Karpas-422 (cell line): ENCODE data around the gene ATXN7. TPM values are rescaled to one million over a fixed set of nuclear protein-coding genes. Genes with fewer than 3 reads are reported as not detected.

Source experiments
- DNase-seq: peaks from one replicate; pipeline ENCODE4 v3.0.0-alpha.2; 2015
- H2AFZ ChIP-seq: fragments of 200-600 bp; sonication (generic); 2 replicates; pipeline ENCODE4 v1.6.1; 2014; ENCODE audit warnings: antibody characterized with exemption, low read length, mixed read lengths
- H3K27ac ChIP-seq: fragments of 200-600 bp; sonication (generic); 2 replicates; pipeline ENCODE4 v1.5.1; 2014; ENCODE audit warnings: mild to moderate bottlenecking, low read length, moderate library complexity
- H3K27me3 ChIP-seq: fragments of 200-600 bp; sonication (generic); 2 replicates; pipeline ENCODE4 v1.6.1; 2014; ENCODE audit warnings: low read length, mixed read lengths
- H3K36me3 ChIP-seq: fragments of 200-600 bp; sonication (generic); 2 replicates; pipeline ENCODE4 v1.6.1; 2014; ENCODE audit warnings: low read length, mixed read lengths; ENCODE audit not compliant: insufficient read depth
- H3K4me1 ChIP-seq: fragments of 200-600 bp; sonication (generic); 2 replicates; pipeline ENCODE4 v1.6.1; 2014; ENCODE audit warnings: mild to moderate bottlenecking, low read length, mixed read lengths
- H3K4me2 ChIP-seq: fragments of 200-600 bp; sonication (generic); 2 replicates; pipeline ENCODE4 v1.6.1; 2014; ENCODE audit warnings: low read length, low read depth, mild to moderate bottlenecking; ENCODE audit not compliant: poor library complexity, severe bottlenecking
- H3K4me3 ChIP-seq: fragments of 200-600 bp; sonication (generic); 2 replicates; pipeline ENCODE4 v1.5.1; 2014; ENCODE audit warnings: mild to moderate bottlenecking, antibody characterized with exemption, low read length, mixed read lengths
- H3K79me2 ChIP-seq: fragments of 200-600 bp; sonication (generic); 2 replicates; pipeline ENCODE4 v1.6.1; 2014; ENCODE audit warnings: mild to moderate bottlenecking, low read length, mixed read lengths
- H3K9ac ChIP-seq: fragments of 200-600 bp; sonication (generic); 2 replicates; pipeline ENCODE4 v1.6.0; 2014; ENCODE audit warnings: low read length
- H3K9me2 ChIP-seq: fragments of 200-600 bp; sonication (generic), shearing (Covaris generic); replicated peaks from 2 replicates; pipeline ENCODE4 v1.6.0; 2014; ENCODE audit warnings: mild to moderate bottlenecking, low read length, moderate library complexity; ENCODE audit not compliant: insufficient read depth
- H3K9me3 ChIP-seq: fragments of 300-700, 200-600 bp; sonication (generic); 2 replicates; pipeline ENCODE4 v1.6.1; 2014; ENCODE audit warnings: low read length, mixed read lengths
- H4K20me1 ChIP-seq: fragments of 200-600 bp; sonication (generic); 2 replicates; pipeline ENCODE4 v1.6.1; 2014; ENCODE audit warnings: mild to moderate bottlenecking, antibody characterized with exemption, low read length, low read depth; ENCODE audit not compliant: insufficient read depth
- total RNA-seq: library from RNA; depleted of rRNA; stranded (reverse); fragments of >200 nt; shearing (Covaris generic); gene quantifications from 2 replicates; pipeline ENCODE4 v1.2.3, GENCODE V29; 2014; ENCODE audit warnings: low replicate concordance; rRNA removed

Gene ATXN7
- total RNA-seq = 30.4 and 33.6 TPM in 2 replicates

- Histone ChIP-seq H3K4me2 (peak within 1 kb of the TSS; percentile 90), H3K27me3 (no peaks in the 10 kb centered on the region), H3K9ac (peak within 1 kb of the TSS; percentile 91), H3K9me2 (no peaks in the 10 kb centered on the region), H2AFZ (peak within 1 kb of the TSS; percentile 52; the same call in 1 of the 2 replicates), H3K79me2 (peaks cover 95% of the 10 kb centered on the region), H3K27ac (peak within 1 kb of the TSS; percentile 80), H3K9me3 (no peaks in the 10 kb centered on the region), H3K4me1 (peaks cover 61% of the 10 kb centered on the region), H3K4me3 (peak within 1 kb of the TSS; percentile 95), H3K36me3 (peaks cover 10% of the 10 kb centered on the region; the same call in 1 of the 2 replicates), H4K20me1 (no peaks in the 10 kb centered on the region)
- peak; percentile 84 for DNase-seq
These were observed at the start of gene ATXN7, which contains the start of gene THOC7 for GRCh38 chr3:63863150-63864007. Gene ATXN7 (plus strand): TSS chr3:63863867. CDS start chr3:63912599, 48,732 bp downstream. Gene THOC7 (minus strand): TSS chr3:63863805. CDS start chr3:63863790, 15 bp downstream.

- Histone ChIP-seq H3K9ac (no peak overlapping the region), H3K9me3 (no peaks in the 10 kb centered on the region), H3K36me3 (no peaks in the 10 kb centered on the region), H2AFZ (no peak overlapping the region), H3K9me2 (no peaks in the 10 kb centered on the region), H4K20me1 (no peaks in the 10 kb centered on the region), H3K4me1 (no peaks in the 10 kb centered on the region), H3K4me3 (no peak overlapping the region), H3K27ac (no peak overlapping the region), H3K79me2 (no peaks in the 10 kb centered on the region), H3K27me3 (no peaks in the 10 kb centered on the region), H3K4me2 (no peak overlapping the region)
- DNase-seq = no peak
These were observed 49.4 kb upstream of the ATXN7 start for GRCh38 chr3:63814237-63814636.

GRCh38 chr3:63817225-63817624 is 46.4 kb upstream of the ATXN7 start:
- Histone ChIP-seq H3K27ac (no peak overlapping the region), H3K79me2 (no peaks in the 10 kb centered on the region), H3K4me1 (no peaks in the 10 kb centered on the region), H3K4me2 (no peak overlapping the region), H3K9ac (no peak overlapping the region), H3K9me3 (no peaks in the 10 kb centered on the region), H3K9me2 (no peaks in the 10 kb centered on the region), H4K20me1 (no peaks in the 10 kb centered on the region), H2AFZ (no peak overlapping the region), H3K36me3 (no peaks in the 10 kb centered on the region), H3K27me3 (no peaks in the 10 kb centered on the region), H3K4me3 (no peak overlapping the region)
- no peak for DNase-seq

GRCh38 chr3:63818282-63819150 is 45.2 kb upstream of the ATXN7 start:
- Histone ChIP-seq H3K4me1 (no peaks in the 10 kb centered on the region), H3K4me3 (no peak overlapping the region), H3K4me2 (no peak overlapping the region), H3K9me3 (no peaks in the 10 kb centered on the region), H4K20me1 (no peaks in the 10 kb centered on the region), H3K27ac (no peak overlapping the region), H2AFZ (no peak overlapping the region), H3K9me2 (no peaks in the 10 kb centered on the region), H3K9ac (no peak overlapping the region), H3K79me2 (no peaks in the 10 kb centered on the region), H3K36me3 (no peaks in the 10 kb centered on the region), H3K27me3 (no peaks in the 10 kb centered on the region)
- DNase-seq = peak; percentile 81

- H3K4me2 ChIP-seq = no peak within 1 kb of the TSS
- H3K4me1 ChIP-seq = no peaks in the 10 kb centered on the region
- no peaks in the 10 kb centered on the region for H4K20me1 ChIP-seq
- no peak within 1 kb of the TSS for H3K4me3 ChIP-seq
- no peaks in the 10 kb centered on the region for H3K9me2 ChIP-seq
- no peaks in the 10 kb centered on the region for H3K9me3 ChIP-seq
- DNase-seq = no peak
- no peaks in the 10 kb centered on the region for H3K27me3 ChIP-seq
- H3K79me2 ChIP-seq = no peaks in the 10 kb centered on the region
- no peak within 1 kb of the TSS for H3K9ac ChIP-seq
- no peak within 1 kb of the TSS for H2AFZ ChIP-seq
- H3K27ac ChIP-seq = no peak within 1 kb of the TSS
- H3K36me3 ChIP-seq = no peaks in the 10 kb centered on the region
These were observed 44.6 kb upstream of the ATXN7 start, which contains the start of gene C3orf49 for GRCh38 chr3:63819151-63819398. Gene C3orf49 (plus strand): TSS chr3:63819299. CDS start chr3:63819472, 173 bp downstream.

GRCh38 chr3:63824309-63824708 is 39.4 kb upstream of the ATXN7 start:
- Histone ChIP-seq H3K9ac (no peak overlapping the region), H3K4me1 (peaks cover 12% of the 10 kb centered on the region), H4K20me1 (no peaks in the 10 kb centered on the region), H3K27me3 (no peaks in the 10 kb centered on the region), H3K27ac (no peak overlapping the region), H2AFZ (no peak overlapping the region), H3K9me2 (no peaks in the 10 kb centered on the region), H3K36me3 (peaks cover 6% of the 10 kb centered on the region; the same call in 1 of the 2 replicates), H3K4me3 (no peak overlapping the region), H3K79me2 (no peaks in the 10 kb centered on the region), H3K9me3 (no peaks in the 10 kb centered on the region), H3K4me2 (no peak overlapping the region)
- DNase-seq = no peak

GRCh38 chr3:63830526-63830925 is 33.1 kb upstream of the ATXN7 start:
- Histone ChIP-seq H3K36me3 (peaks cover 53% of the 10 kb centered on the region), H3K9ac (no peak overlapping the region), H3K4me2 (no peak overlapping the region), H3K27ac (no peak overlapping the region), H3K4me1 (peaks cover 23% of the 10 kb centered on the region), H3K27me3 (no peaks in the 10 kb centered on the region), H2AFZ (no peak overlapping the region), H3K79me2 (0 out of 2 replicates have a peak, but pooled peaks cover 4% of the 10 kb centered on the region), H3K4me3 (no peak overlapping the region), H3K9me2 (no peaks in the 10 kb centered on the region), H4K20me1 (no peaks in the 10 kb centered on the region), H3K9me3 (no peaks in the 10 kb centered on the region)
- no peak for DNase-seq

GRCh38 chr3:63832395-63832794 is 31.3 kb upstream of the ATXN7 start:
- no peak overlapping the region for H3K4me3 ChIP-seq
- no peak overlapping the region for H3K4me2 ChIP-seq
- no peaks in the 10 kb centered on the region for H3K9me3 ChIP-seq
- peaks cover 34% of the 10 kb centered on the region for H3K4me1 ChIP-seq
- no peaks in the 10 kb centered on the region for H3K9me2 ChIP-seq
- no peak overlapping the region for H2AFZ ChIP-seq
- H3K27ac ChIP-seq = no peak overlapping the region
- peaks cover 55% of the 10 kb centered on the region for H3K36me3 ChIP-seq
- H4K20me1 ChIP-seq = no peaks in the 10 kb centered on the region
- H3K27me3 ChIP-seq = no peaks in the 10 kb centered on the region
- DNase-seq = no peak
- H3K9ac ChIP-seq = no peak overlapping the region
- H3K79me2 ChIP-seq = peaks cover 14% of the 10 kb centered on the region
